ENCODE data around the gene TADA2A. TPM values are rescaled to one million over a fixed set of nuclear protein-coding genes. Genes with fewer than 3 reads are reported as not detected.
A peak's percentile ranks its signal among the peaks of the same experiment; 100 is the strongest.

TADA2A gene
- total and polyA plus RNA-seq, 4 experiments from 2014 or later: 2.8 to 35.7 (median 20.2) TPM

GRCh38 chr17:37475731-37476420, 69.2 kb downstream of the TADA2A start:
- H3K36me3 Mint-ChIP-seq: peaks cover 51 to 61% of the 10 kb centered on the region in 2 donors
- DNase-seq: no peak
- no peaks in the 10 kb centered on the region for H3K9me3 Mint-ChIP-seq
- intact Hi-C loops (cut with micrococcal nuclease): no loop called here
- Histone ChIP-seq H3K4me1 (ENCODE audit: insufficient read depth, low read length) (no peaks in the 10 kb centered on the region), H3K36me3 (ENCODE audit: insufficient read depth, low read length) (peaks cover 49% of the 10 kb centered on the region), H3K4me3 (ENCODE audit: low read length in 2 of 2) (no peak overlapping the region), H3K27ac (ENCODE audit: low read depth, low read length) (no peak overlapping the region), H3K9me3 (ENCODE audit: control insufficient read depth in 1 of 2, low read length in 2 of 2) (no peaks in the 10 kb centered on the region), H3K27me3 (ENCODE audit: insufficient read depth, low read length) (no peaks in the 10 kb centered on the region)
- CTCF ChIA-PET (ENCODE audit: partially characterized antibody): no interaction called here
- no peak overlapping the region for H3K4me3 Mint-ChIP-seq
- no peaks in the 10 kb centered on the region for H3K4me1 Mint-ChIP-seq
- no peaks in the 10 kb centered on the region for H3K27me3 Mint-ChIP-seq
- H3K27ac Mint-ChIP-seq: peak overlapping the region in 2 of 7 donors; percentile 22 to 79
- POLR2A ChIA-PET (ENCODE audit: partially characterized antibody): no interaction called here

DNA sequence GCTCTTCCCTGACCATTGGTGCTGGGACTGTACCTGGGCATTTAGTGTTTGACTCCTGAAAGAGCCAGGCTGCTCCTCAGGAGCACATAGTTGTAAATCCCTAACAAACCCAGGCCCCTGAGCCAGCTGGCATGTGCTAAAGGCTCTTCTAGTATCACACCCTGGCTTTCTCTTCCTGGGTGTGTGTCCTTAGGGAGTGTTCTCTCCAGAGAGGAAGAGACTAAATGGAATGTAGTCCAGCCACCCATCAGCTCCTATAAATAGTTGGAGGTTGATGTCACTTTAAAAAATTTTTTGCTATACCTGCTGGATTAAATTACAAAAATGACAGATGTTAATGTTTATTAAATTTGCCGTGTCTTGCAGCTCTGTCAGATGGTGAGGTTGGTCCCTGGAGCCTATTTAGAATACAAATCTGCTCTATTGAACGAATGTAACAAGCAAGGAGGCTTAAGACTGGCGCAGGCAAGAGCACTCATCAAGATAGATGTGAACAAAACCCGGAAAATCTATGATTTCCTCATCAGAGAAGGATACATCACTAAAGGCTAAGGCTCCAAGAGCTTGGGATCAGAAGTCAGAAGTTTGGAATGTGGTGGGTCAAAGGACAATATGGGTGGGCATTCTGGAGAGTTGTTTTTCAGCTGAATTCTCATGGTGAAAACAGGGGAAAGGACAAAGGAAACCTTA, 69.9 kb downstream of the TADA2A start:
- H3K27ac ChIP-seq (ENCODE audit: low read depth, low read length): no peak overlapping the region
- ChIA-PET POLR2A (ENCODE audit: partially characterized antibody) (no interaction called here), CTCF (ENCODE audit: partially characterized antibody) (no interaction called here)
- Mint-ChIP-seq H3K4me3 (no peak overlapping the region), H3K36me3 (peaks cover 46 to 57% of the 10 kb centered on the region in 2 donors), H3K9me3 (no peaks in the 10 kb centered on the region), H3K27me3 (no peaks in the 10 kb centered on the region), H3K27ac (peak overlapping the region in 2 of 7 donors; percentile 22 to 25), H3K4me1 (no peaks in the 10 kb centered on the region)
- H3K9me3 ChIP-seq (ENCODE audit: control insufficient read depth in 1 of 2, low read length in 2 of 2): no peaks in the 10 kb centered on the region
- no peak for DNase-seq
- no peaks in the 10 kb centered on the region for H3K4me1 ChIP-seq (ENCODE audit: insufficient read depth, low read length)
- H3K27me3 ChIP-seq (ENCODE audit: insufficient read depth, low read length): no peaks in the 10 kb centered on the region
- H3K36me3 ChIP-seq (ENCODE audit: insufficient read depth, low read length): peaks cover 45% of the 10 kb centered on the region
- H3K4me3 ChIP-seq (ENCODE audit: low read length in 2 of 2): no peak overlapping the region
- intact Hi-C loops (cut with micrococcal nuclease): no loop called here

DNA sequence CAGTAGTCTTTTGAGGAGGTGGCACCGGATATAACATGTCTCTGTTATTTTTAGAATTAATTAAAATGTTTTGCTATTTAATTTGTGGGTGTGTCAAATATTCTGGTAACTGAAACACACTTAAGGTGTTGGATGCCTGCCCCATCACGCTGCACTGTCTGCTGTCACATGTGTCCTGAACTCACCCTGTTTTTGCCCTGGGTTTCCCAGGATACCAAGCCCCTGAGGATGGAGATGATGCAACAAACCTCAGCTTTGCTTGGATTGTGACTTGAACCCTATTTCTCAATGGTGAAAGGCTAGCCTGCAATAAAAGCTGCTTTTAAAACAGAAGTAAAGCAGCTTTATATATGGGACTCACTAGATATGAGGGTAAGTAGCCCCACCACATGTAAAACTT, 71.5 kb downstream of the TADA2A start:
- no peak for DNase-seq
- Mint-ChIP-seq H3K4me1 (no peaks in the 10 kb centered on the region), H3K36me3 (peaks cover 36 to 50% of the 10 kb centered on the region in 2 donors), H3K27me3 (no peaks in the 10 kb centered on the region), H3K4me3 (no peak overlapping the region), H3K27ac (no peak overlapping the region), H3K9me3 (no peaks in the 10 kb centered on the region)
- Histone ChIP-seq H3K9me3 (ENCODE audit: control insufficient read depth in 1 of 2, low read length in 2 of 2) (no peaks in the 10 kb centered on the region), H3K27me3 (ENCODE audit: insufficient read depth, low read length) (no peaks in the 10 kb centered on the region), H3K36me3 (ENCODE audit: insufficient read depth, low read length) (peaks cover 42% of the 10 kb centered on the region), H3K4me3 (ENCODE audit: low read length in 2 of 2) (no peak overlapping the region), H3K4me1 (ENCODE audit: insufficient read depth, low read length) (no peaks in the 10 kb centered on the region), H3K27ac (ENCODE audit: low read depth, low read length) (no peak overlapping the region)
- CTCF ChIA-PET (ENCODE audit: partially characterized antibody): no interaction called here
- intact Hi-C loops (cut with micrococcal nuclease): no loop called here
- POLR2A ChIA-PET (ENCODE audit: partially characterized antibody): no interaction called here

- intact Hi-C loops (cut with micrococcal nuclease): no loop called here
- no peak for DNase-seq
- no peak overlapping the region for H3K27ac ChIP-seq (ENCODE audit: low read depth, low read length)
- Mint-ChIP-seq H3K4me1 (no peaks in the 10 kb centered on the region), H3K4me3 (no peak overlapping the region), H3K27ac (peak overlapping the region in 1 of 7 donors; percentile 46), H3K27me3 (no peaks in the 10 kb centered on the region), H3K9me3 (no peaks in the 10 kb centered on the region), H3K36me3 (peaks cover 28 to 42% of the 10 kb centered on the region in 2 donors)
- H3K4me3 ChIP-seq (ENCODE audit: low read length in 2 of 2): no peak overlapping the region
- CTCF ChIA-PET (ENCODE audit: partially characterized antibody): no interaction called here
- no peaks in the 10 kb centered on the region for H3K4me1 ChIP-seq (ENCODE audit: insufficient read depth, low read length)
- H3K27me3 ChIP-seq (ENCODE audit: insufficient read depth, low read length): no peaks in the 10 kb centered on the region
- H3K9me3 ChIP-seq (ENCODE audit: control insufficient read depth in 1 of 2, low read length in 2 of 2): no peaks in the 10 kb centered on the region
- H3K36me3 ChIP-seq (ENCODE audit: insufficient read depth, low read length): peaks cover 35% of the 10 kb centered on the region
- POLR2A ChIA-PET (ENCODE audit: partially characterized antibody): no interaction called here
Observed at GRCh38 chr17:37479025-37479424, 72.3 kb downstream of the TADA2A start.

DNA sequence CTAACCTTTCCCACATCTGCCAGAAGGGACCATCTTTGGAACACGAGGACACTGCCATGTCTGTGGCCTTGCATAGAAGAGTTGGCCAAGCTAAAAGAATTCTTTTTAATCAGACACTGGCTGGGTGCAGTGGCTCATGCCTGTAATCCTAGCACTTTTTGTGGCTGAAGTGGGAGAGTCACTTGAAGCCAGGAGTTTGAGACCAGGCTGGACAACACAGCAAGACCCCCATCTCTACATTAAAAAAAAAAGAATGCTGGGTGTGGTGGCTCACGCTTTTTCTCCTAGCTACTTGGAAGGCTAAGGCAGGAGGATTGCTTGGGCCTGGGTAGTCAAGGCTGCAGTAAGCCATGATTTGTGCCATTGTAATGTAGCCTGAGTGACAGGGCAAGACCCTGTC, 73.7 kb downstream of the TADA2A start:
- no peak overlapping the region for H3K4me3 Mint-ChIP-seq
- no peak overlapping the region for H3K27ac ChIP-seq (ENCODE audit: low read depth, low read length)
- DNase-seq: no peak
- peaks cover 28% of the 10 kb centered on the region for H3K36me3 ChIP-seq (ENCODE audit: insufficient read depth, low read length)
- no peaks in the 10 kb centered on the region for H3K9me3 ChIP-seq (ENCODE audit: control insufficient read depth in 1 of 2, low read length in 2 of 2)
- H3K4me1 Mint-ChIP-seq: no peaks in the 10 kb centered on the region
- intact Hi-C loops (cut with micrococcal nuclease): no loop called here
- H3K27ac Mint-ChIP-seq: peak overlapping the region in 1 of 7 donors; percentile 43
- no peaks in the 10 kb centered on the region for H3K27me3 Mint-ChIP-seq
- no peak overlapping the region for H3K4me3 ChIP-seq (ENCODE audit: low read length in 2 of 2)
- no peaks in the 10 kb centered on the region for H3K27me3 ChIP-seq (ENCODE audit: insufficient read depth, low read length)
- POLR2A ChIA-PET (ENCODE audit: partially characterized antibody): no interaction called here
- H3K36me3 Mint-ChIP-seq: peaks cover 24 to 34% of the 10 kb centered on the region in 2 donors
- CTCF ChIA-PET (ENCODE audit: partially characterized antibody): no interaction called here
- H3K9me3 Mint-ChIP-seq: no peaks in the 10 kb centered on the region
- no peaks in the 10 kb centered on the region for H3K4me1 ChIP-seq (ENCODE audit: insufficient read depth, low read length)

- Histone ChIP-seq H3K9me3 (ENCODE audit: control insufficient read depth in 1 of 2, low read length in 2 of 2) (no peaks in the 10 kb centered on the region), H3K36me3 (ENCODE audit: insufficient read depth, low read length) (peaks cover 24% of the 10 kb centered on the region), H3K4me1 (ENCODE audit: insufficient read depth, low read length) (no peaks in the 10 kb centered on the region), H3K4me3 (ENCODE audit: low read length in 2 of 2) (no peak overlapping the region), H3K27ac (ENCODE audit: low read depth, low read length) (no peak overlapping the region), H3K27me3 (ENCODE audit: insufficient read depth, low read length) (no peaks in the 10 kb centered on the region)
- Mint-ChIP-seq H3K27me3 (no peaks in the 10 kb centered on the region), H3K4me1 (no peaks in the 10 kb centered on the region), H3K27ac (peak overlapping the region in 1 of 7 donors; percentile 31), H3K36me3 (peaks cover 18 to 27% of the 10 kb centered on the region in 2 donors), H3K4me3 (no peak overlapping the region), H3K9me3 (no peaks in the 10 kb centered on the region)
- ChIA-PET POLR2A (ENCODE audit: partially characterized antibody) (no interaction called here), CTCF (ENCODE audit: partially characterized antibody) (no interaction called here)
- no peak for DNase-seq
- intact Hi-C loops (cut with micrococcal nuclease): no loop called here
Observed at GRCh38 chr17:37481001-37481665, 74.4 kb downstream of the TADA2A start.

DNA sequence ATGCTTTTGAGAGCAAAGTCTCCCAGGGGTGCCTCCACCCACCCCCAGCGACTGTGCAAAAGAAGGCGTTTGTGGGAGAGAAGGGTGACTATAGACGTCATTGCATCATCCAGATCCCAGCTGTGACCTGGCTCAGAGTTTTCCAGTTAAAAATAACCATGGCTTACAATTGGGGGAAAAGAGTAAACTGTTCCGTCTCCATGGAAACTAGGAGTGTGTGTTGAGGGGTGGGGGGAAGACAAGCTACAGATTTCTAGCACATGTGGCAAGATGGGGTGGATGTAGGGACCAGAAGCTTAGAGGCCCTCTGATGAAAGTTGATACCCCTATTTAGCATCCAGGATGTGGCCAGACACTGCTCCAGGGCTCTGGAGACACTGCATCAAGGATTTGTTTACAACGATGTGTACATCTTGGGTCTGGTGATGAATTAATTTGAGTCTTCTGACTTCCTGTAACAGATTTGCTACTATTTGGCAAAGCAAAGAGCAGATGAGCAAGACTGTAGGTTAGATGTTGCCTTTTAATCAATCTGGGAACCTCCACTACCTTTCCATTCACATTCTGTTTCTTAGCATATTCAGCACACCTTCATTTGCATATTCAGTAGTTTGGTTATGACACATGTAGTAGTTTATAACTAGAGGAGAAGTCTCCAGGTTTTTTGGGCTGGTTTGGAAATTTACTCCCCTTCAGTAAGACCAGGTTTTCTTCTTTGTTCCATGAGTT, 76.8 kb downstream of the TADA2A start:
- Mint-ChIP-seq H3K4me3 (no peak overlapping the region), H3K4me1 (peaks cover 6 to 7% (median 7%) of the 10 kb centered on the region in 4 donors), H3K27ac (peak overlapping the region in 1 of 7 donors; percentile 16), H3K36me3 (peaks cover 7 to 12% of the 10 kb centered on the region in 2 donors), H3K9me3 (no peaks in the 10 kb centered on the region), H3K27me3 (no peaks in the 10 kb centered on the region)
- intact Hi-C loops (cut with micrococcal nuclease): no loop called here
- Histone ChIP-seq H3K9me3 (ENCODE audit: control insufficient read depth in 1 of 2, low read length in 2 of 2) (no peaks in the 10 kb centered on the region), H3K4me1 (ENCODE audit: insufficient read depth, low read length) (peaks cover 8% of the 10 kb centered on the region), H3K27me3 (ENCODE audit: insufficient read depth, low read length) (no peaks in the 10 kb centered on the region), H3K4me3 (ENCODE audit: low read length in 2 of 2) (no peak overlapping the region), H3K36me3 (ENCODE audit: insufficient read depth, low read length) (peaks cover 5% of the 10 kb centered on the region), H3K27ac (ENCODE audit: low read depth, low read length) (no peak overlapping the region)
- ChIA-PET POLR2A (ENCODE audit: partially characterized antibody) (no interaction called here), CTCF (ENCODE audit: partially characterized antibody) (no interaction called here)
- no peak for DNase-seq

Measured in CD4-positive, alpha-beta memory T cell (primary cell).